DMS53 treated with DMSO at 0.1 percent for 48 hours (cell line): ENCODE data around the gene FBXL3.

Experiments used
- DNase-seq: peaks from one replicate; lab custom pipeline; 2025; ENCODE audit not compliant: unreplicated experiment; lab: John Stamatoyannopoulos, UW

The FBXL3 gene

DNA sequence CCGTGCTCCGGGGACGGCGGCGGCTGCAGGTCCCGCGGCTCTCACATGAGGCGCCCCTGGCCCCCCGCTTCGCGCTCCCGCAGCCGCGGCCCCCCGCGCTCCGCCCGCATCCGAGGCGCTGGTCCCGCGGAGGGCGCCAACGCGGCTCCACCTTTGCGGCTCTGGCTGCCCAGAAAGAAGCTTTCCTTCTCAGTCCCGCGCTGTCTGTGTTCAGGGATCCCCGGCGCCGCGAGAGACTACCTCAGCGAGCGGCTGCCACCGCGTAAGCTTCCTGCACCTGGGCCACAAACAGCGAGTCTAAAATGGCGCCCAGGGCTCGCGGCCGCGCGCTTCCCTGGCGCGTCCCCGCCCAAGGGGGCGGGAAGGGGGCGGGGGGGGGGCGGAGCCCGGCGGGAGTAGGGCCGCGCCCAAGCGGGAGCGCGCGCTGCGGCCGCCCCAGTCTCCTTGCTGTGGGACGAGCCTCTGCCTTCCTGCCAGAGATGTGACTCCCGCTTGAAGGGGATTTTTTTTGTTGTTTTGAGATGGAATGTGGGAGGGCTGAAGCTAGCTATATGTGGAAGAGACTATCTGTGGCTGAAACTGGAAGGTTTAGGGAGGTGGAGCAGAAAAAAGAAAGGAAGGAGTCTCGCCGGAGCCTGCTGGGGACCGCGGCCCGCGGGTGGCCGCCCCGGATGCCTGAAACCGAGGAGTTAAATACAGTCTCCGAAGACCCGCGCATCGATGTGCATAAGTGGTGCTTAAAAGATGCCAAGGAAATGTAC is at the start of gene FBXL3:
TSS of gene FBXL3 (minus strand) at position 299 of the 761 bp plus-strand sequence. CDS start 5,299 bp downstream, outside the sequence.
- peak; percentile 39 for DNase-seq

- no peak for DNase-seq
Observed at GRCh38 chr13:77067519-77067918, 40.6 kb upstream of the FBXL3 start.

GRCh38 chr13:77065461-77066147 is 38.6 kb upstream of the FBXL3 start:
- DNase-seq, result no peak

DNA sequence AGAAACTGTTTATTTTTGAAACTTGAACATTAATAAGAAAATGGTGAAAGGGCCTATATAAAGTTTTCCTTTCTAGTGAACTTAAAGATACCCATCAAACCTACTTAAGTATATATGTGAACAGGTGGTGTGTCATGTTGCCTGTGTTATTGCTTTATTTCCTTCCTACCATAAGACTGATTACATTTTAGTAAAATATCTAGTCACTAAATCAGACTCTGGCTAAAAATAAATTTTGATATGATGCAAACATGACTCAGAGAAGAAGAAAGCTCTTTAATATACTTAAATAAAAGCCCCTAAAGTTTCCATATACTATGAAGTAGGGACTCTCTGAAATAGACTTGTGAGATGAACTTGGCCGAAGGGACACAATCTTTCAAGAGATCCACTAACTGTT is 35.1 kb upstream of the FBXL3 start:
- no peak for DNase-seq

DNA sequence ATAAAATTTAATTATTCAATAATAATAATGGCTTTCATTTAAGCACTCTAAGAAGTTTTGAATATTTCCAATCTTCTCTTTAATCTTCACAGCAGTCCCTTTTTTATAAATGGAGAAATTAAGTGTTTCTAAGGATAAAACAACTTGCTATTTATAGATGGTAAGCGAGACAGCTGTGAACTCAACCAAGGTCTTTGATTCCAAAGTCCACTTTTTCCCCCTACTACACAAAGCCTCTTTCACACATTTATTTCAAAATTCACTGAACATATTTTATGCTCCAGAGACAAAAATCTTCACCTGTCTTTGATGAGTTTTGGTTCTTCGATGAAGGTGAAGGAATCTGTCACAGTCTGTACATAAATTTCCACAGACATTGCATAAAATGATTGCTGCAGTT is 34.4 kb upstream of the FBXL3 start:
- no peak for DNase-seq

DNA sequence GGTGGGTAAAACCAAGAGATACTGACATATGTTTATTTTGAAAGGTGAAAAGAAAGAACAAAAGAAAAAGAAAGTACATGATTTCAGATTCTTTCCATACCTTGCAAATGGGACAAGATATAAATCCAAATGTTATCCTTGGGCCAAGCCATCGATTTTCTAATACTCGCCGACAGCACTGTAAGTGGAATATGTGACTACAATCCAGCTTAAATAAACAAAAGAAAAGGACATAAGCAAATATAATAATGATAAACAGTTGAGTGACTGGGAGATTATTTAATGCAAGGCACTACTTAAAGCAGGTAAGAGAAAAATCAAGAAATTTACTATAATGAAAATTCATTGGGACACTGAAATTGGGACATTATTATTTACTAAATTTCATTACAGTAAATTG is 29.9 kb upstream of the FBXL3 start:
- DNase-seq, result no peak

DNA sequence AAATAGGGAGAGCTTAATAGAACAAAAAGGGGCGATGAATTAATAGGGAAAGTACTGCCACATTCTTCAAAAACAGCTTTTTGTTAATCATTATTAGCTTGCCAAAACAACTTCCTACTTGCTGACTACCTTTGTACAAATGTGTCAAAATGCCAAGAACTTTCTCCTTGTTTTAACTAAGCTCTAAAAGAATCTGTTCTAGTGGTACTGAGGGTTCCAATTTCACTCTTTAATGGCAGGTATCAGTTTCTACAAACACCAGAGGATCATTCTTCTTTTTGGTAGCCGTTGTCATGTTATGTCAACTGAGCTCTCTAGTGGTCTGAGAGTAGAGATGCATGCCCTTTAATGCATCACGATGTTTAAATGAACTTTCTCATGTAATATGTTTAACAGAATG is 29.4 kb upstream of the FBXL3 start:
- no peak for DNase-seq

- DNase-seq, result no peak
Observed at GRCh38 chr13:77055158-77055557, 28.2 kb upstream of the FBXL3 start.

GRCh38 chr13:77053192-77053591 is 26.2 kb upstream of the FBXL3 start:
- no peak for DNase-seq

DNA sequence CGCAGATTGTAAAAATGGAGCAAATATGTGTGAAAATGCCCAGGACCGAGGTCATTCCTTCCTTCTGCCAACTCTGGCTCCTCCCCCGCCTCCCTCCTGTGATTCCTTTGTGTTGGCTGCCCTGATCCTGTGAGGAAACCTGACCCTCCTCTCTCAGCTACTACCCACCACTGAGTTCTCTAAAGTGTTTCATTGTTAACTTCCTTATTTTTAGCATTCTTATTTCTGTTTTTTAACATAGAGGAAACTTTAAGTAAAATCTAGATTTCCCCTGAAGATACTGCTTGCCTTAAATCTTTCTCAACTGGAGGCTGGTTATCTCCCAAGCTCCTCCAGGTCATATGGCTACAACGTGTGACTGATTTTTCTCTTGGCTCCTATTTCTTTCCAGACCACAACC is 21.7 kb upstream of the FBXL3 start:
- no peak for DNase-seq

- no peak for DNase-seq
Observed at GRCh38 chr13:77047649-77048343, 20.8 kb upstream of the FBXL3 start.

- no peak for DNase-seq
Observed at GRCh38 chr13:77042566-77043177, 15.7 kb upstream of the FBXL3 start.

DNA sequence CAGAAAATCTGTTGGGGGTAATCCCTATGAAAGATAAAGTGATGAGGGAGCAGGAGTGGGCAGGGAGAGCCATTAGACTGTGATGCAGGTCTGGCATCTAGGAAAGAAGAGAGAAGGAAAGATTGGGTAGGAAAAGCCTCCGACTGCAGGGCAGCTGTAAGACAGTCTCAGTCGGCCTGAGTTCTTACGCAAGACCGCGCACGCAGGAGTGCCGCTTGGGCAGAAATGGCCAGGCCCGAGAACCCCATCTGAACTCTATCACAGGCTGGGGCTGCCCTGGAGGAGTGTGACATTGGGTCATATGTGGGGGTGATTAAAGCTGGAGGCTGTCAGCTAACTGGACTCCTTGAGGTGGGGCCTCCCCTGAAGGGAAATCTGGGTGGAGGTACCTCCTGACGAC is 13.9 kb upstream of the FBXL3 start:
- DNase-seq, result no peak

DNA sequence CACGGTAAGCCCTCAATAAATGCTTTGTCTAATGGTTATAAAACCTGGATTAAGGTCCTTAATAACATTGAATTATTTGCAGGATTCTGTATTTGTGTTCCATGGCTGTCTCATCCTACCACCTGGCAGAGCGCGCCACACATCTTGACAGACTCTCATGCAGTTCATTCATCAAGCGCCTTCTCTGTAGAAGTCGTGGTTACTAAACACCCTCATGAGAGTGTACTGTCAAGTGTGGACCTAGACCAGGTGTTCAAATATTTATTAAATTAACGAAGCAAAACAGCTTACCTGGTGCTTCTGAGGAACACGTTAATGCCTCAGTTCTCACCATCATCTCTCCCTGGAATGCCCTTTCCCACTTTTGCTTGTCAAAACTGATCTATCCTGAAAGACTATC is 13.1 kb upstream of the FBXL3 start:
- DNase-seq, result peak; percentile 36

- no peak for DNase-seq
Observed at GRCh38 chr13:77038907-77039480, 12.0 kb upstream of the FBXL3 start.

GRCh38 chr13:77036279-77036678 is 9.3 kb upstream of the FBXL3 start:
- no peak for DNase-seq

DNA sequence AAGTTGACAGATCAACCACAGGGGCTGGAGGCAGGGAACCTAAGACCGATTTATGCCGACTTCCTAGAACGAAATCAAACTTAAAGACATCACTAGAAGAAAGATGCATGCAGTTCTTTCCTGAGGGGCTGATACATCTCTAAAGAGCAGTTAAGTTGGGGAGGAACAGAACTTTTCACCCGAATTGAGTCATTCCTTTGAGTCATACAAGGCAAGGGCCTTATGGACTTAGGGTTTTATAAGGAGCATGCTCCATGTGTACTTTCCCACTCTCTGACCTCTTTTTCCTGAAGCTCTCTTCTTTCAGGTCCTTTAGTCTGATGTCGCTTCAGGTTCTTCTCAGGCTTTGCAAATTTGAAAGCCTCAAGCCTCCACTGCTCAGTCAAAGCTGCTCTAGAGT is 7.9 kb upstream of the FBXL3 start:
- DNase-seq, result no peak

DNA sequence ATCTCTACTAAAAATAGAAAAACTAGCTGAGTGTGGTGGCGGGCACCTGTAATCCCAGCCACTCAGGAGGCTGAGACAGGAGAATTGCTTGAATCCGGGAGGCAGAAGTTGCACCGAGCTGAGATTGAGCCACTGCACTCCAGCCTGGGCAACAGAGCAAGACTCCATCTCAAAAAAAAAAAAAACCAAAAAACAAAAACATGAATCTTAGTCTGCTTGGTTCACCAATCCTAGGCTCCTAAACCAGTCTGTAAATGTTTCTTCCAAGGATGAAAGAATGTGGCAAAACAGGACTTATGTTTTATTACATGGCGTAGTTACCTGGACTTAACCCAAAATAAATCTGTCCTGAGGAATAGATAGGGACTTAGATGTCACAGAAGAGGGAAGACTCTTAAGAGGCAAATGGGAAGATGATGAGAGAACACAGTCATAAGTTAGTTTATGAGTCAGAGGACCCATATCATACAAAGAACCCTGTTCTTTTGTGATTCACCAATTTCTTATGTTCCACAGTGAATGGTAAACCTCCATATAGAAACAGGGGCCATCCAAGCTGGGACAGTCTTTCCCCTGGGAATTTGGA is 6.9 kb upstream of the FBXL3 start:
- DNase-seq, result no peak

DNA sequence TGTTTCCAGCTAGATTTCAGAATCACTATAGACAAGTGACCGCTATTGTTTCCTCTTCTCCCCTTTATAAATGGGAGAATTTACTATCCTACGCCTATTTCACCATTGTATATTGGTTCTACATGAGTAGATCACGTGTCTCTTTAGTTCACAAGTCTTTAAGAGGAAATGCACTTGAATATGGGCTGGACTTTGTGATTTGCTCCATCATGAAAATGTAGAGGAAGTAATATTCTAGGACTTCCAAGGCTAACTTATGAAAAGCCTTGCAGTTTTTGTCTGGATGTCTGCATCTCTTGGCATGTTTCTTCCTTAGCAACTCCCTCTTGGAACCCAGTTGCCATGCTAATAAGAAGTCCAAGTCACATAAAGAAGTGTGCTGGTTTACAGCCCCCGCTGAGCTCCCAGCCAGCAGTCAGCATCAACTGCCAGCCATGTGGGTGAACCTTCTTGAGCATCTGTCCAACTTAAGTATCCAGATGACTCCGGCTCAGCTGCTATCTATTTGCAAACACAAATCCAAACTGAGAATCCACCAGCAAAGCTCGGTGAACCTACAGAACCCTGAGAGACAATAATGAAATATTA is 4.8 kb upstream of the FBXL3 start:
- DNase-seq, result no peak

DNA sequence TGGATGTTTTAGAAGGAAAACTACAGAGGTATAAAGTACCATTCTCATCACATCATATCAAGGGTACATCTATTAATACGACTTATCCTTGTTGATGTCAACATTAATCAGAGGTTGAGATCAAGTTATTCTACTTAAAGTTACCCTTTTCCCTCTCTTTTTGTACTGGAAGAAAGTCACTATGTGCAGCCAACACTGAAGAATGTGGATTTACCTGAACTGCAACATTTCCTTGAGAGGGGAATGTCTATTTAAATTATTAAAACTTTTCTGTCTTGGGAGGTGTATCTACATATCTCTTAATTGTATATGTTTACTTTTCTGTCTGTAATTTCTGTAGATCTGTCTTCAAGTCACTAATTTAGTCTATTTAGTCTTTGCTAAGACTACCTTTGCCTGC is 2.5 kb upstream of the FBXL3 start:
- DNase-seq, result no peak

GRCh38 chr13:77028202-77028601 is 1.2 kb upstream of the FBXL3 start:
- peak; percentile 55 for DNase-seq
